Esophagus muscularis mucosa (tissue), 4 donors: Measurements from ENCODE around the gene TEAD4. TPM values are rescaled to one million over a fixed set of nuclear protein-coding genes. Genes with fewer than 3 reads are reported as not detected.
A peak's percentile ranks its signal among the peaks of the same experiment; 100 is the strongest.

ENCODE experiments used
- DNase-seq: peaks from one replicate; pipeline ENCODE4 v3.0.0-alpha.2; 2017; ENCODE audit errors: extremely low spot score
- H3K27ac ChIP-seq, 4 donors: fragments of 200-600 bp; sonication (generic); replicated peaks in 1 of 4; 1 replicate in 3 of 4; 2 replicates in 1 of 4; pipeline ENCODE4 v1.5.1; 2016 to 2019; ENCODE audit warnings: mild to moderate bottlenecking in 1 of 4
- H3K27me3 ChIP-seq, 4 donors: fragments of 200-600 bp; sonication (generic); one replicate each; pipeline versions ENCODE4 v1.5.1 to v1.6.0; 2016 to 2019
- H3K36me3 ChIP-seq, 4 donors: fragments of 200-600 bp; sonication (generic); one replicate each; pipeline ENCODE4 v1.5.1; 2016 to 2019
- H3K4me1 ChIP-seq, 4 donors: fragments of 200-600 bp; sonication (generic); one replicate each; pipeline ENCODE4 v1.5.1; 2016 to 2019
- H3K4me3 ChIP-seq, 4 donors: fragments of 200-600 bp; sonication (generic); 1 replicate in 2 of 4; 2 replicates in 2 of 4; pipeline ENCODE4 v1.5.1; 2016 to 2019; ENCODE audit warnings: mild to moderate bottlenecking in 4 of 4, moderate library complexity in 1 of 4
- H3K9me3 ChIP-seq, 4 donors: fragments of 200-600 bp; sonication (generic); 1 replicate in 3 of 4; 2 replicates in 1 of 4; pipeline ENCODE4 v1.5.1; 2016 to 2019
- CTCF ChIP-seq, 3 experiments: fragments of 200-600 bp in 2 of 3; fragments of 450-650 bp in 1 of 3; sonication (generic) in 2 of 3; IDR thresholded peaks; one replicate each; pipeline ENCODE4 v1.5.1; 2017 to 2019; ENCODE audit warnings: antibody characterized with exemption in 3 of 3, mild to moderate bottlenecking in 2 of 3, moderate library complexity in 1 of 3
- EP300 ChIP-seq: sonication (generic); formaldehyde crosslinking; IDR thresholded peaks from one replicate; pipeline ENCODE4 v1.6.1; 2017; ENCODE audit warnings: antibody characterized with exemption
- POLR2A ChIP-seq: fragments of 450-650 bp; IDR thresholded peaks from one replicate; pipeline ENCODE4 v1.6.1; 2017; ENCODE audit warnings: antibody characterized with exemption, moderate library complexity, mild to moderate bottlenecking, low read depth
- POLR2AphosphoS5 ChIP-seq, 2 donors: sonication (generic); formaldehyde crosslinking; IDR thresholded peaks; one replicate each; pipeline ENCODE4 v1.6.1; 2017; ENCODE audit warnings: antibody characterized with exemption in 2 of 2
- WGBS: methylation state at CpG from one replicate; pipeline ENCODE4 v1.1.5; 2018; 5-methylcytosine and 5-hydroxymethylcytosine counted together
- intact Hi-C: fragments of 100-400 bp; cut with DNase I; formaldehyde crosslinking; loops from one replicate; pipeline ENCODE4 v1.15.1; 2023
- total RNA-seq, 4 donors: library from RNA; depleted of rRNA; stranded (reverse); fragments of >200 nt; gene quantifications; one replicate each; pipeline versions ENCODE4 v1.1.0 to v1.2.1, GENCODE V29; 2016

TEAD4 gene
- total RNA-seq, 4 donors from 2014 or later = 7.5 to 42.7 (median 28.0) TPM

- H3K9me3 ChIP-seq = no peaks in the 10 kb centered on the region
- intact Hi-C loops = loop anchor here (5.0 to 10.0 kb wide), 2 partner anchors 54 to 87 kb away; partner anchors contain the start of gene TEX52
- H3K4me1 ChIP-seq = peaks cover 6 to 12% (median 11%) of the 10 kb centered on the region in 4 donors
- no peak overlapping the region for H3K4me3 ChIP-seq
- peaks cover 19 to 48% (median 41%) of the 10 kb centered on the region in 4 donors for H3K36me3 ChIP-seq
- no peak for DNase-seq
- H3K27ac ChIP-seq = no peak overlapping the region
- TF ChIP-seq CTCF (IDR thresholded peaks at IDR 0.05) (no peak), POLR2A (no peak), POLR2AphosphoS5 (IDR thresholded peaks at IDR 0.05) (no peak), EP300 (no peak)
- WGBS = 78% methylated on average over 8 of the region's 8 CpGs
- H3K27me3 ChIP-seq = no peaks in the 10 kb centered on the region
Measured at GRCh38 chr12:2941524-2941923, 17.7 kb upstream of the TEAD4 start.

- intact Hi-C loops = loop anchor here (5.0 to 10.0 kb wide), 2 partner anchors 57 to 90 kb away; partner anchors contain the start of gene TEX52
- Histone ChIP-seq H3K9me3 (no peaks in the 10 kb centered on the region), H3K27ac (peak overlapping the region in 1 of 4 donors; percentile 24), H3K4me3 (no peak overlapping the region), H3K27me3 (no peaks in the 10 kb centered on the region), H3K4me1 (peaks cover 6 to 12% (median 11%) of the 10 kb centered on the region in 4 donors), H3K36me3 (peaks cover 12 to 23% (median 18%) of the 10 kb centered on the region in 4 donors)
- peak; percentile 63 to 78 (median 66) for TF ChIP-seq CTCF (IDR thresholded peaks at IDR 0.05)
- no peak for TF ChIP-seq POLR2AphosphoS5 (IDR thresholded peaks at IDR 0.05)
- TF ChIP-seq EP300 = no peak
- no peak for TF ChIP-seq POLR2A
- no peak for DNase-seq
- WGBS = 27% methylated on average over 24 of the region's 24 CpGs
Measured at GRCh38 chr12:2944401-2945047, 14.7 kb upstream of the TEAD4 start.

- WGBS = 84% methylated on average over 4 of the region's 4 CpGs
- intact Hi-C loops = loop anchor here (10.0 kb wide), 1 partner anchor 95 kb away; the partner anchor contains the start of gene TEX52
Measured at GRCh38 chr12:2949411-2949810, 9.8 kb upstream of the TEAD4 start.

GRCh38 chr12:2955888-2956287 is 3.3 kb upstream of the TEAD4 start:
- intact Hi-C loops = loop anchor here (5.0 kb wide), 1 partner anchor 81 kb away; no protein-coding TSS in a partner anchor
- no peak overlapping the region for H3K4me3 ChIP-seq
- H3K27ac ChIP-seq = no peak overlapping the region
- H3K4me1 ChIP-seq = peaks cover 17 to 29% (median 24%) of the 10 kb centered on the region in 4 donors
- TF ChIP-seq POLR2A (no peak), CTCF (IDR thresholded peaks at IDR 0.05) (no peak), POLR2AphosphoS5 (IDR thresholded peaks at IDR 0.05) (no peak), EP300 (no peak)
- 100% methylated on average over 1 of the region's 1 CpG for WGBS
- DNase-seq = no peak
- H3K27me3 ChIP-seq = peaks cover 0 to 4% (median 0%) of the 10 kb centered on the region in 4 donors
- no peaks in the 10 kb centered on the region for H3K36me3 ChIP-seq
- no peaks in the 10 kb centered on the region for H3K9me3 ChIP-seq

More at GRCh38 chr12:2949411-2949810, 9.8 kb upstream of the TEAD4 start:
- H3K27me3 ChIP-seq = no peaks in the 10 kb centered on the region
- no peaks in the 10 kb centered on the region for H3K36me3 ChIP-seq
- TF ChIP-seq POLR2AphosphoS5 (IDR thresholded peaks at IDR 0.05) = no peak
- TF ChIP-seq POLR2A = no peak
- TF ChIP-seq CTCF (IDR thresholded peaks at IDR 0.05) = no peak
- TF ChIP-seq EP300 = no peak
- H3K4me1 ChIP-seq = peaks cover 4 to 7% (median 5%) of the 10 kb centered on the region in 4 donors
- no peak overlapping the region for H3K4me3 ChIP-seq
- no peak for DNase-seq
- no peak overlapping the region for H3K27ac ChIP-seq
- H3K9me3 ChIP-seq = no peaks in the 10 kb centered on the region
